Fibroblast of villous mesenchyme (primary cell): ENCODE results near the gene ARHGAP11A. TPM values are rescaled to one million over a fixed set of nuclear protein-coding genes. Genes with fewer than 3 reads are reported as not detected.

Experiments
- DNase-seq: peaks from one replicate; pipeline ENCODE4 v3.0.0-alpha.2; 2010; ENCODE audit warnings: low read depth
- H3K4me3 ChIP-seq: 2 replicates; pipeline ENCODE4 v1.5.1; 2011; ENCODE audit warnings: low read depth, mild to moderate bottlenecking, low read length
- CTCF ChIP-seq: IDR thresholded peaks from 2 replicates; pipeline ENCODE4 v1.5.1; 2012; ENCODE audit warnings: low read depth, mild to moderate bottlenecking, low read length; ENCODE audit not compliant: insufficient read depth
- total RNA-seq: library from RNA; depleted of rRNA; stranded (reverse); fragments of >200 nt; gene quantifications from 2 replicates; pipeline ENCODE4 v1.2.3, GENCODE V29; 2012

Gene ARHGAP11A
- total RNA-seq, 1 donor, result 25.5 TPM

GRCh38 chr15:32670623-32671022 lies 55.3 kb downstream of the ARHGAP11A start:
- H3K4me3 ChIP-seq, result no peak overlapping the region
- no peak for TF ChIP-seq CTCF
- peak; percentile 56 for DNase-seq

- H3K4me3 ChIP-seq, result no peak overlapping the region
- no peak for DNase-seq
Measured at GRCh38 chr15:32671339-32672325, 56.3 kb downstream of the ARHGAP11A start.

GRCh38 chr15:32674681-32675080 lies 59.4 kb downstream of the ARHGAP11A start:
- no peak overlapping the region for H3K4me3 ChIP-seq
- no peak for TF ChIP-seq CTCF
- no peak for DNase-seq

More at GRCh38 chr15:32671339-32672325, 56.3 kb downstream of the ARHGAP11A start:
- no peak for TF ChIP-seq CTCF

- H3K4me3 ChIP-seq, result no peak overlapping the region
- DNase-seq, result no peak
- no peak for TF ChIP-seq CTCF
Measured at GRCh38 chr15:32675466-32675865, 60.2 kb downstream of the ARHGAP11A start.

- no peak for DNase-seq
- TF ChIP-seq CTCF, result no peak
- no peak overlapping the region for H3K4me3 ChIP-seq
Measured at GRCh38 chr15:32676169-32676568, 60.9 kb downstream of the ARHGAP11A start.

GRCh38 chr15:32677238-32677750 lies 62.0 kb downstream of the ARHGAP11A start:
- H3K4me3 ChIP-seq, result no peak overlapping the region
- no peak for DNase-seq
- TF ChIP-seq CTCF, result no peak
